CD4-positive, alpha-beta memory T cell (primary cell): ENCODE data around the gene PHACTR4. TPM values are rescaled to one million over a fixed set of nuclear protein-coding genes. Genes with fewer than 3 reads are reported as not detected.

ENCODE experiments used
- CTCF ChIA-PET: fragments of 350-600 bp; sonication (Branson Sonifier 250); formaldehyde crosslinking; loops from one replicate; lab custom pipeline; 2021; ENCODE audit warnings: inconsistent platforms; ENCODE audit not compliant: partially characterized antibody; lab: Charles Lee
- POLR2A ChIA-PET: fragments of 350-600 bp; sonication (Branson Sonifier 250); formaldehyde crosslinking; loops from one replicate; lab custom pipeline; 2021; ENCODE audit not compliant: partially characterized antibody; lab: Charles Lee
- DNase-seq, 5 donors: peaks; one replicate each; pipeline versions ENCODE4 v3.0.0 to v3.0.0-alpha.2; 2020 to 2022; ENCODE audit warnings: mixed read lengths in 1 of 5
- H3K27ac ChIP-seq: one replicate; pipeline ENCODE4 v1.7.0; 2013; ENCODE audit warnings: low read depth, low read length
- H3K27me3 ChIP-seq: 2 replicates; pipeline ENCODE4 v1.7.0; 2013; ENCODE audit warnings: mild to moderate bottlenecking, low read length, moderate library complexity; ENCODE audit not compliant: insufficient read depth
- H3K36me3 ChIP-seq: 2 replicates; pipeline ENCODE4 v1.7.0; 2013; ENCODE audit warnings: mild to moderate bottlenecking, low read length, moderate library complexity; ENCODE audit not compliant: insufficient read depth
- H3K4me1 ChIP-seq: 2 replicates; pipeline ENCODE4 v1.7.0; 2013; ENCODE audit warnings: mild to moderate bottlenecking, low read length, moderate library complexity; ENCODE audit not compliant: insufficient read depth
- H3K4me3 ChIP-seq, 2 donors: one replicate each; pipeline ENCODE4 v1.7.0; 2013; ENCODE audit warnings: low read length in 2 of 2, mild to moderate bottlenecking in 1 of 2
- H3K9me3 ChIP-seq, 2 donors: one replicate each; pipeline ENCODE4 v1.7.0; 2013; ENCODE audit warnings: low read length in 2 of 2, control low read depth in 1 of 2; ENCODE audit not compliant: control insufficient read depth in 1 of 2
- H3K27ac Mint-ChIP-seq, 7 donors: one replicate each; pipeline ENCODE4 v1.8.0; 2020 to 2021; ENCODE audit warnings: mixed read lengths in 7 of 7, mild to moderate bottlenecking in 6 of 7, inconsistent platforms in 3 of 7, moderate library complexity in 3 of 7
- H3K27me3 Mint-ChIP-seq, 2 donors: one replicate each; pipeline ENCODE4 v1.8.0; 2020 to 2021; ENCODE audit warnings: mixed read lengths in 2 of 2
- H3K36me3 Mint-ChIP-seq, 2 donors: one replicate each; pipeline ENCODE4 v1.8.0; 2020 to 2021; ENCODE audit warnings: mixed read lengths in 2 of 2, inconsistent platforms in 1 of 2, mild to moderate bottlenecking in 1 of 2
- H3K4me1 Mint-ChIP-seq, 4 donors: one replicate each; pipeline ENCODE4 v1.8.0; 2020 to 2021; ENCODE audit warnings: mixed read lengths in 4 of 4, mild to moderate bottlenecking in 1 of 4
- H3K4me3 Mint-ChIP-seq, 8 donors: one replicate each; pipeline ENCODE4 v1.8.0; 2020 to 2021; ENCODE audit warnings: mixed read lengths in 8 of 8, mild to moderate bottlenecking in 7 of 8, moderate library complexity in 6 of 8, inconsistent platforms in 3 of 8
- H3K9me3 Mint-ChIP-seq, 8 donors: one replicate each; pipeline ENCODE4 v1.8.0; 2020 to 2021; ENCODE audit warnings: mixed read lengths in 8 of 8, mild to moderate bottlenecking in 5 of 8, inconsistent platforms in 3 of 8, moderate library complexity in 1 of 8
- intact Hi-C: fragments of 100-400 bp; cut with micrococcal nuclease; formaldehyde crosslinking; loops from one replicate; pipeline ENCODE4 v1.15.1; 2023
- polyA plus RNA-seq, 2 donors: library from polyadenylated mRNA; unstranded; fragments of 300-500 nt; fragmentation: Illumina TruSeq; gene quantifications; one replicate each; pipeline ENCODE4 v1.2.3, GENCODE V29; 2021
- total RNA-seq, 2 experiments: library from RNA; stranded (reverse); gene quantifications; one replicate each; pipeline ENCODE4 v1.2.3, GENCODE V29; 2021

Gene PHACTR4
- total and polyA plus RNA-seq, 4 experiments from 2014 or later = 3.6 to 28.8 (median 24.9) TPM

DNA sequence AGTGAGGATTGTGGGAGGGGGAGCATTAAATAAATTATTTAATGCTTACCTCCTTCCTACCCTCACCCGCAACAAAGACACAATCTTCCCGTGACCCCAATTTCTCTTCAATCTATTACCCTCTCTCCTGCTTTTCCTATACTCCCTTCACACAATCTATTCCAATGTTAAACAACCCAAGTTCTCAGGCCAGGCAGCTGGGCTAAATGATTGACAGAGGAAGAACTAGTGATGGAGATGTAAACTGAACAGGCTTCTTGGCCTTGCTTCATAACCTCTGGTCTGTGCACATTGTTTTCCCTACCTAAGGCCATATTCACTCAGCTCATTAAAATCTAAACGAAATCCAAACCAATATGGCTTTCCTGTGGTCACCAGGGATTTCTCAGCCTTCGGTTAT, 132.4 kb downstream of the PHACTR4 start:
- peak overlapping the region in 2 of 7 donors; percentile 33 to 36 for H3K27ac Mint-ChIP-seq
- intact Hi-C loops = no loop called here

DNA sequence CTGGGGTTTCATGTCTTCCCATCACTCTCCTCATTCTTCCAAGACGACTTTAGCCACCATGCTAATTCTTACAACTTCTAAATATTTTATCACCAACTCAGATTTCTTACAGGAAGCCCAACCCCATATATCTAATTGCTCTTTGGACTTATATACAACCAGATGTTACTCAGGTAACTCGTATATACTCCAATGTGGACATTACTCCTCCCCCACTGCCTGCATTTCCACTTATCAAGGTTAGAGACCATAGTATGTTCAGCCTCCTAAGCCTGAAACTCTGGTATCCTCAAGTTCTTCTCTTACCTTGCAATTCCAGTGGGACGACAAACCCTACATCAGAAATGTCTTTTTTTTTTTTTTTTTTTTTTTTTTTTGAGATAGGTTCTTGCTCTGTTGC, 133.6 kb downstream of the PHACTR4 start:
- Histone ChIP-seq H3K36me3 (peaks cover 6% of the 10 kb centered on the region), H3K4me3 (no peak overlapping the region), H3K4me1 (peaks cover 12% of the 10 kb centered on the region), H3K9me3 (no peaks in the 10 kb centered on the region), H3K27ac (no peak overlapping the region), H3K27me3 (no peaks in the 10 kb centered on the region)
- ChIA-PET POLR2A (interaction anchor here (0.5 to 10.8 kb wide), 2 partner anchors 77 to 508 kb away, joined by 3 to 234 read pairs; no protein-coding TSS in a partner anchor), CTCF (no interaction called here)
- H3K27me3 Mint-ChIP-seq = no peaks in the 10 kb centered on the region
- intact Hi-C loops = no loop called here
- H3K4me1 Mint-ChIP-seq = peaks cover 5 to 28% (median 13%) of the 10 kb centered on the region in 4 donors
- no peak overlapping the region for H3K4me3 Mint-ChIP-seq
- peak overlapping the region in 3 of 7 donors; percentile 3 to 30 (median 5) for H3K27ac Mint-ChIP-seq
- peaks cover 0 to 4% (median 0%) of the 10 kb centered on the region in 8 donors for H3K9me3 Mint-ChIP-seq
- peaks cover 7 to 29% of the 10 kb centered on the region in 2 donors for H3K36me3 Mint-ChIP-seq
- DNase-seq = no peak

More for the DNA sequence above, 132.4 kb downstream of the PHACTR4 start:
- no peaks in the 10 kb centered on the region for H3K27me3 Mint-ChIP-seq
- POLR2A ChIA-PET = no interaction called here
- DNase-seq = no peak
- Histone ChIP-seq H3K4me3 (no peak overlapping the region), H3K4me1 (no peaks in the 10 kb centered on the region), H3K27ac (no peak overlapping the region), H3K27me3 (no peaks in the 10 kb centered on the region), H3K36me3 (peaks cover 2% of the 10 kb centered on the region), H3K9me3 (no peaks in the 10 kb centered on the region)
- CTCF ChIA-PET = no interaction called here
- H3K36me3 Mint-ChIP-seq = peaks cover 7 to 22% of the 10 kb centered on the region in 2 donors
- no peak overlapping the region for H3K4me3 Mint-ChIP-seq
- H3K9me3 Mint-ChIP-seq = peaks cover 0 to 2% (median 0%) of the 10 kb centered on the region in 8 donors
- peaks cover 5 to 17% (median 7%) of the 10 kb centered on the region in 4 donors for H3K4me1 Mint-ChIP-seq

DNA sequence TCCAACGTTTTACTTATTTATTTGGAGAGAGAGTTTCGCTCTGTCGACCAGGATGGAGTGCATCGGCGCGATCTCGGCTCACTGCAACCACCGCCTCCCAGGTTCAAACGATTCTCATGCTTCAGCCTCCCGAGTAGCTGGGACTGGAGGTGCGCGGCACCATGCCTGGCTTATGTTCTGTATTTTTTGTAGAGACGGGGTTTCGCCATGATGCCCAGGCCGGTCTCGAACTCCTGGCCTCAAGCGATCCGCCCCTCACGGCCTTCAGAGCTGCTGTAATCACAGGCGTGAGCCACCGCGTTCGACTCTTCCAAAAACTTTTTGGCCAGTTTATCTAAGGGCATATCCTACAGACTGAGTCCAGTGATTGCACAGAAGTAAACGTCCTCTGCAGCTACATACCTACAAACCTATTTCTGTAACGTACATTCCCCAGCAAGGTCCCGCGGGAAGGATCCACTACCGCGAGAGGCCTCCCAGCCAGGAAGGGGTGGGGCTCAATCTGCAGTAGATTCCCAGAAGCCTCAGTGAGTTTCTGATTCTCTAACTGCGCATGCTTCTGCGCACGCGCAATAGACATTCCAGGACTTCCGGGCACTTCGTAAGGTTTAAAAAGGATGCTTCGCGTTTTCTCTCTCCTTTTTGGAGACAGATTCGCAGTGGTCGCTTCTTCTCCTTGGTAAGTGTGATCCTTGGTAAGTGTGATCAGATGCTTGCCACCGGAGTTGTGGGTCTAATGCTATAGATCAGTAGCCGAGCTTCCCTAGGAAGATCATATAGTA, 136.1 kb downstream of the PHACTR4 start, which contains the start of gene RCC1:
TSS of gene RCC1 (plus strand) at position 638 of the 782 bp plus-strand sequence. CDS start 23,824 bp downstream, outside the sequence.
- Mint-ChIP-seq H3K27ac (peak within 1 kb of the TSS; percentile 96 to 99 (median 98)), H3K27me3 (no peaks in the 10 kb centered on the region), H3K4me1 (peaks cover 29 to 53% (median 38%) of the 10 kb centered on the region in 4 donors), H3K36me3 (peaks cover 30 to 49% of the 10 kb centered on the region in 2 donors), H3K9me3 (peaks cover 0 to 4% (median 0%) of the 10 kb centered on the region in 8 donors), H3K4me3 (peak within 1 kb of the TSS; percentile 94 to 100 (median 98))
- intact Hi-C loops = loop anchor here (1.0 to 5.0 kb wide), 10 partner anchors 13 to 382 kb away; partner anchors contain the start of genes GMEB1, PHACTR4, RNU11 and TAF12
- Histone ChIP-seq H3K27me3 (no peaks in the 10 kb centered on the region), H3K4me1 (peaks cover 37% of the 10 kb centered on the region), H3K36me3 (peaks cover 29% of the 10 kb centered on the region), H3K4me3 (peak within 1 kb of the TSS; percentile 76 to 96), H3K27ac (peak within 1 kb of the TSS; percentile 66), H3K9me3 (no peaks in the 10 kb centered on the region)
- DNase-seq = peak; percentile 94 to 98 (median 97)
- ChIA-PET POLR2A (interaction anchor here (0.6 to 10.8 kb wide), 30 partner anchors 11 to 780 kb away, joined by 3 to 234 read pairs (median 5); partner anchors contain the start of genes ATP5IF1, FAM76A, GMEB1 and MED18), CTCF (interaction anchor here (1.6 to 2.2 kb wide), 3 partner anchors 10 to 257 kb away, joined by 4 to 6 read pairs (median 5); no protein-coding TSS in a partner anchor)

DNA sequence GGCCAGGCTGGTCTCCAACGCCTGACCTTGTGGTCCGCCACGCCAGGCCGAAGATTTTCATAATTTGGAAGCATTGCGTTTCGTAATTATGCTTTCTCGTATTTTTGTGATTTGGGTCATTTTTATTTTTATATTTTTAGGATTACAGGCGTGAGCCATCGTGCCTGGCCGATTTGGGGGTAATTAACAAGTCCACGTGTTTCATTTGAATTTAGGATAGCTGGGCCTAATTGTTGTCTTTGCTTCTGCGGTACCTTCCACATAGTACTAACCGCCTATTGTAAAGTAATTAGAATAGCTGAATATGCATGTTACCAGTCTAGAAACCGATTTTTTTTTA, 137.3 kb downstream of the PHACTR4 start:
- Mint-ChIP-seq H3K4me1 (peaks cover 34 to 60% (median 44%) of the 10 kb centered on the region in 4 donors), H3K27ac (peak overlapping the region; percentile 96 to 99 (median 98)), H3K36me3 (peaks cover 35 to 56% of the 10 kb centered on the region in 2 donors), H3K27me3 (no peaks in the 10 kb centered on the region), H3K4me3 (peak overlapping the region; percentile 94 to 100 (median 98)), H3K9me3 (peaks cover 0 to 4% (median 0%) of the 10 kb centered on the region in 8 donors)
- H3K27me3 ChIP-seq = no peaks in the 10 kb centered on the region
- peaks cover 49% of the 10 kb centered on the region for H3K4me1 ChIP-seq
- CTCF ChIA-PET = interaction anchor here (0.7 to 2.2 kb wide), 6 partner anchors 8 to 258 kb away, joined by 3 to 7 read pairs (median 4); no protein-coding TSS in a partner anchor
- peaks cover 36% of the 10 kb centered on the region for H3K36me3 ChIP-seq
- intact Hi-C loops = loop anchor here (1.0 to 5.0 kb wide), 7 partner anchors 11 to 380 kb away; partner anchors contain the start of genes PHACTR4 and TAF12
- no peak for DNase-seq
- no peaks in the 10 kb centered on the region for H3K9me3 ChIP-seq
- H3K4me3 ChIP-seq = peak overlapping the region; percentile 68 to 96
- POLR2A ChIA-PET = interaction anchor here (0.6 to 10.8 kb wide), 17 partner anchors 9 to 675 kb away, joined by 3 to 234 read pairs (median 9); partner anchors contain the start of genes GMEB1, MED18, RNU11 and SRSF4
- peak overlapping the region; percentile 66 for H3K27ac ChIP-seq

DNA sequence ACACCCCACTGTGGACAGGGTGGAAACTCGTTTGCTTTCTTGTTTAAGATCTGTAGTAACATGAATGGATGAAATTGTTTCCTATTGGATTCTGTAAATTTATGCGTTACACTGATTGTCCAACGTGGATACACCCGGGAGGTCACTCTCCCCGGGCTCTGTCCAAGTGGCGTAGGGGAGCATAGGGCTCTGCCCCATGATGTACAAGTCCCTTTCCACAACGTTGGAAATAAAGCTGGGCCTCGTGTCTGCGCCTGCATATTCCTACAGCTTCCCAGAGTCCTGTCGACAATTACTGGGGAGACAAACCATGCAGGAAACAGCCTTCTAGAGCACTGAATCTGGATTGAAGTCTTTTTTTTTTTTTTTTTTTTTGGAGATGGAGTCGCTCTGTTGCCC, 137.7 kb downstream of the PHACTR4 start:
- ChIA-PET POLR2A (interaction anchor here (0.6 to 10.8 kb wide), 18 partner anchors 9 to 675 kb away, joined by 3 to 234 read pairs (median 8); partner anchors contain the start of genes GMEB1, MED18, RNU11 and SRSF4), CTCF (interaction anchor here (0.7 to 2.2 kb wide), 8 partner anchors 8 to 360 kb away, joined by 3 to 7 read pairs (median 4); no protein-coding TSS in a partner anchor)
- peak overlapping the region; percentile 68 to 96 for H3K4me3 ChIP-seq
- no peak for DNase-seq
- intact Hi-C loops = loop anchor here (2.0 to 5.0 kb wide), 4 partner anchors 74 to 380 kb away; partner anchors contain the start of genes PHACTR4 and TAF12
- Mint-ChIP-seq H3K27ac (peak overlapping the region; percentile 96 to 99 (median 98)), H3K27me3 (no peaks in the 10 kb centered on the region), H3K36me3 (peaks cover 38 to 59% of the 10 kb centered on the region in 2 donors), H3K9me3 (peaks cover 0 to 4% (median 0%) of the 10 kb centered on the region in 8 donors), H3K4me3 (peak overlapping the region; percentile 94 to 100 (median 98)), H3K4me1 (peaks cover 36 to 64% (median 46%) of the 10 kb centered on the region in 4 donors)
- peaks cover 40% of the 10 kb centered on the region for H3K36me3 ChIP-seq
- no peaks in the 10 kb centered on the region for H3K27me3 ChIP-seq
- H3K4me1 ChIP-seq = peaks cover 53% of the 10 kb centered on the region
- no peaks in the 10 kb centered on the region for H3K9me3 ChIP-seq
- H3K27ac ChIP-seq = peak overlapping the region; percentile 66

DNA sequence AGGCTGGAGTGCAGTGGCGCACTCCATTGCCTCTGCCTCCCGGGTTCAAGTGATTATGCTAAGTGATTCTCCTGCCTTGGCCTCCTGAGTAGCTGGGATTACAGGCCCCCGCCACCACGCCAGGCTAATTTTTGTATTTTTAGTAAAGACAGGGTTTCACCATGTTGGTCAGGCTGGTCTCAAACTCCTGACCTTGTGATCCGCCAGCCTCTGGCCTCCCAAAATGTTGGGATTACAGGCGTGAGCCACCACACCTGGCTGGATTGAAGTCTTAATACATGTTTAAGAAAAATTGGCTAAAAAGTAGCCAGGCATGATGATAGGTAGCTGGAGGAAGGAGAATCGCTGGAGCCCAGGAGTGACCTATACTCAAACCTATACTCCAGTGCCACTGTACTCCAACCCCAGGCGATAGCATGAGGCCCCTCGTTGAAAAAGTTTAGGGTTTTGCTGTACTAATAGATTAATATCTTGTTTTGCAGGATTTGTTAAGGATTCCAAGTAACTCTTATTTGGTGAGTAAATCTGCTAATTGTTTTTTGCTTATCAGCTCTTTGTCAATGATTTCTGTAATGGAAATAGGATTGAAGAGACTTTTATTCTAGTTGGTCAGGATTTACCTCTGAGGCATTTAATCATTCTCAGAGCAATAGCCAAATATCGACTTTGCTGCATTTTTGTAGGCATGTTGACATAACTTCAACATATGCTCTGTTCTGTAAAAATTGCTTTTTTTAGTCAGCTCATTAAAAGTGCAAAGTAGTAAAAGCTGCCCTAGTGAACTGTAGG, 138.3 kb downstream of the PHACTR4 start:
- CTCF ChIA-PET = interaction anchor here (0.7 to 2.8 kb wide), 9 partner anchors 7 to 369 kb away, joined by 3 to 9 read pairs (median 5); no protein-coding TSS in a partner anchor
- H3K9me3 ChIP-seq = no peaks in the 10 kb centered on the region
- Mint-ChIP-seq H3K4me1 (peaks cover 40 to 70% (median 52%) of the 10 kb centered on the region in 4 donors), H3K27ac (peak overlapping the region; percentile 91 to 99 (median 98)), H3K36me3 (peaks cover 43 to 65% of the 10 kb centered on the region in 2 donors), H3K9me3 (peaks cover 0 to 4% (median 0%) of the 10 kb centered on the region in 8 donors), H3K27me3 (no peaks in the 10 kb centered on the region), H3K4me3 (peak overlapping the region; percentile 94 to 100 (median 98))
- peak overlapping the region; percentile 68 to 96 for H3K4me3 ChIP-seq
- H3K27ac ChIP-seq = peak overlapping the region; percentile 66
- H3K4me1 ChIP-seq = peaks cover 59% of the 10 kb centered on the region
- POLR2A ChIA-PET = interaction anchor here (0.6 to 10.8 kb wide), 17 partner anchors 8 to 599 kb away, joined by 3 to 234 read pairs (median 8); partner anchors contain the start of genes GMEB1, MED18, RNU11 and TAF12
- peaks cover 44% of the 10 kb centered on the region for H3K36me3 ChIP-seq
- no peaks in the 10 kb centered on the region for H3K27me3 ChIP-seq
- intact Hi-C loops = loop anchor here (2.0 to 5.0 kb wide), 4 partner anchors 73 to 379 kb away; partner anchors contain the start of genes PHACTR4 and TAF12
- DNase-seq = no peak
